ENCODE data around the gene CRIM1.

The CRIM1 gene

DNA sequence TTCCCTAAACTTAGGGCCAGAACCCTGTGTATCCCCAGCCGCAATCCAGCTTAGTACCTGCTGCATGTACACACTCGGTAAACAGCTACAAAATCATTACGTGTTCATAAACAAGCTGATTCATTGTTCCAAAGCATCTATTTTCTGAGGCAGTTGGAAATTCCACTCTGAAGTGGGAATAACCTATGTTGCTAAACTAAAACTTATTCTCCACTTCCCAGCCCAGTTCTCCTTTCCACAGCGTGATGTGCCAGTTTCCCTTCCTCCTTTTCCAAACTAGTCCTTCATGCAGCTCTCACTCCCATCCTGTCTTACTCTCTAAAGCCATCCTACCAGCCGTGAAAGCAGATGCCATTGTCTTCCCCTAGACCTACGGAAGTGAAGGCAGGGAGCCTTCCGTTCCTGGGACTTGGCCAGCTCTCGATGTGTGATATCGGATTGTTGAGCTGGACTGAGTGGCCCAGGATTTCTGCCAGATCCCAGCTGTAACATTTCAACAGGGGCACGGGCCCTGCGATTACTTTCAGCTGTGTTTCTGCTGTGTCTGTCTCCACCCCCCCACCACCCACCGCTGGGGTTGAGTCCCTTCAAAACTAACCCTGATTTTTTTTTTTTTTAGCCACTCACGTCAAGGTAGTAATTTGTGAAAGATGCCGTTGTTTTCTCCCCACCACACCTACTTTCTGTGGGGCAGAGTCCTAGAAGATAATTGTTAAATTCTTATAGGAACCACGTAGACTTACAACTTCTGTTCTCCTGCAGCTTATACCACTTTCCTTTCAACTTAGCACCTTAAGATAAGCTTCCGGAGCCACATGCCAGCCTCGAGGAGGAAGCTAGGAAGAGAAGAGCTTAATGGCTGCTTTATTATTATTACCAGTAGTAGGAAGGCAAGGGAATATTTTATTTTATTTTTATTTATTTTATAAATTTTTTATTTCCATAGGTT, 100.9 kb downstream of the CRIM1 start:
- DNase-seq (ENCODE audit: low read depth) = no peak

DNA sequence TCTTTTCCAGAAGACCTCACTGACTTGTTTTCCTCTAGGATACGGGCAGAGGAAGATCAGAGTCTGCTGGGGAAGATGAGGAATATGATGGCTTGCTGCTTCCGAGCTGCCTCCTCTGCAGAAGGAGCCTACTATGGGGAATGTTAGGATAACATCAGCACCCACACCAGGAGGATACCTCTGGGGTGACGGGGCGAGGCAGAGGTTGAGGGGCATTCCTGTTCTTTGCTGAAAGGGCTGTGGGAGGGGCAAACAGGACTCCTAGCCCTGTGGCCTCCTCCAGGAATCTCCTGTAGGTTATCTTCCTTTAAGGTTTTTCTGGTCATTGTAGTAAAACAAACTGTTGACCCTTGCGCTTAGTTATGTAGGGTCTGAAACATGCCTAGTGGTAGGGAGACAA, 102.5 kb downstream of the CRIM1 start:
- DNase-seq (ENCODE audit: low read depth) = no peak

DNA sequence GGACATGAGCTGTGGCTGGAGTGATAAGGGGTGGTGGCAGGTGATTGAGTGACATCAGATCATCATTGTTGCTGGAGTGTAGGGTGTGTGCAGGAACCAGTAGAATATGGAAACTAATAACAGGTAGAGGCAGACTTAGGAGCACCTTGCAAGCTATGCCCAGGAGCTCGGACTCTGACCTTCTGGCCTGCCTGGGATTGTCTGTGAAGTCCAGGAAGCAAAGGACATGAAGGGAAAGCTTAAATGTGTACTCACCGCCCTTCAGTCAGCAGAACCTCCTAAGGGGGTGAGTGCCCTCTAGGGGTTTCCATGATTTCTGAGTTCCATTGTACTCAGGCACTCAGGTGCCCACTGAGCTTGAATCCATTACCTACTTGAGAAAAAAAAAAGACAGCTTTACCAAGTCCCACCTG, 104.2 kb downstream of the CRIM1 start:
- no peak for DNase-seq (ENCODE audit: low read depth)

DNA sequence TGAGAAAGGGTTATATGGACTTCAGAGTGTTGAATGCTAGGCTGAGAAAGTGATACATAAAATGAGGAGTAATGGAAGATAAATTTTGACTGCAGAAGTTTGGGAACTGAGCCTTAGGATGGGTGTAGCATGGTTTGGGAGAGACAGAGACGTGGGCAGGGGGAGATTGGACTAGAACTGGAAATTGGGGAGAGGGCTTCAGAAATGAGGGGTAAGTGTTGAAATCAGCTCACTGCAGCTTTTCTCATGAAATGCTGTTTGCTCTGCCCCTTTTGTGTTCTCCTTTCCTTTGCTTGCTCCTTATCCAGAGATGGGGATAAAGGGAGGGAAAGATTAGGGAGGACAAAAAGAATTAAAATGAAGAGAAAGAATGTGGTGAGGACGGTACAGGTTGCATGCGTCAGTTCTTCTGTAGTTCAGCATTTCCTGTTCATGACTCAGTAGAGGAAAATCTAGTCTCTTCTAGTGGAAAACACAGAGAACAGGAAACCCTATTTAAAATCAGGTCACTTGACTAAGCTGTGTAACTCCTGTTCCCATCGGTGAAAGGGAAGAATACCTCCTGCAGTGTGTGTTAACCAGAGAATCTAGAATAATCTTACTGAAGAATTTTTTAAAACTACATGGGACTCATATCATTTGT, 105.6 kb downstream of the CRIM1 start:
- DNase-seq (ENCODE audit: low read depth) = no peak

DNA sequence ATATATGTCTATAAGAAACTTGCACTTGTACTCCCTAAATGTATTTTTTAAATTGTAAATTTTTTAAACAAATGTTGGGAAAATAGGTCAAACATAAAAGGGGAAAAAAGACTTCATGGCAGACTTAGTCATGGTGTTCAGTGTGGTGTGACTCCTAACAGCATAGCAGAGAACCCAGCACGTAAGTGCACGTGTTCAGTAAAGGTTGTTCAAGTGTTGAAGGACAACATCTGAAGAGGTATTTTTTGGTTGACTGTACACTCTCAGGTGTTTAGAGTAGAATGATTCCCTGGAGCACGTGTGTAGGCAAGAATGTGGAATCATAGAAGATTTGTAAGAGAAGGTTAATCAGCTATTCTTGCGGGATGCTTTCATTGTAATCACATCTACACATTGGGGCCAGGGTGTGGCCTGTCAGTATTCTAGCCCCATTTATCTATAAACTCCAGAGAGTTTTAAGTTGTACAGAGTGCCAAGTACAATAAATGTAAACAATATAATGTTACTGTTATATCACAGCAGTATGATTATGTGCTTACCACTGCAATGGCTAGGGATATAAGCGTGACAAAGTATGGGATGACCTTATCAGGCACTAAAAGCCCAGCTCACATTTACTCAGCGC, 106.8 kb downstream of the CRIM1 start:
- no peak for DNase-seq (ENCODE audit: low read depth)

DNA sequence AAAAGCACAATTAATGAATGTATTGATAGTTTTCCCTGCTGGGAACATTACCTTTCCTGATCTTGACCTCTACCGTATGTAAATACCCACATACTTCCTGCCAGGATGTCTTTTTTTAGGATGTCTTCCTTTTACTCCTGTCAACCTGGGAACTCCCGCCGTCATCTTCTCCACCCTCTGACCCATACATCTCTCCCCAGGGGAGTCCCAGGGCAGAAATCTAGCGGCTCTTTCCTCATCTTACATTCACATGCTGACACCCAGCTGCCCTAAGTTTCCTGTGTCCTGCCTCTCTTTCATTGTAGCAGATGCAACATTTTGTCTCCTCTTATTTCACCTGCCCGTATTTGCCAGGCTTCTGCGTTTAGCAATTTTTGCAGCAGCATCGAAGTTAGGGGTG, 107.8 kb downstream of the CRIM1 start:
- no peak for DNase-seq (ENCODE audit: low read depth)

DNA sequence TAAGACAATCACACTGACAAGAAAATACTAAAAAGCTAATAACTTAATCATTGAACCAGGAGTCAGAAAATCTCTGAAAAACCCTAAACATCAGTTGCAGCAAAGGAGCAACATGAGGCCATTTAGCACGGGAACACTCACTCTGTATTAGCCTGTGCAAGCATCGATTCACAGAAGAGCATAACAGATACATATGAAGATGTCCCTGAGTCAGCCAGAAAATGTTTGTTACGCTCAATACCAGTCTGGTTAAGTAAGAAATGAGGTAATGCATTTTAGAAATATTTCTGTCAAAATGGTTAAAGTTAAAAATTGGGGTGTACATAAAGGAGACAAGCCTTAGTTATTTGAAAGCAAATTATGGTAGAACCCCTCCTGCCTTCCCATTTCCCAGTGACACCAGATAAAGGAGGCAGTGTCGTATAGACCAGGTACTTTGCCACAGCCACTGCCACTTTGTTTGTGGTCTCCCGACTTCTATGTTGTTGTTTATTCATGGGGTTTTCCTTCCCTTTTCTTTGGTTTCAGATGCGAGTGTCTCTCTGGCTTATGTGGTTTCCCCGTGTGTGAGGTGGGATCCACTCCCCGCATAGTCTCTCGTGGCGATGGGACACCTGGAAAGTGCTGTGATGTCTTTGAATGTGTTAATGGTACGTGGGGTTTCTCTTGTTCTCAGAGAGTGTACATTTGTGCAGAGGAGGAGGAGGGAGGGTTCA, 108.6 kb downstream of the CRIM1 start:
- DNase-seq (ENCODE audit: low read depth) = no peak

DNA sequence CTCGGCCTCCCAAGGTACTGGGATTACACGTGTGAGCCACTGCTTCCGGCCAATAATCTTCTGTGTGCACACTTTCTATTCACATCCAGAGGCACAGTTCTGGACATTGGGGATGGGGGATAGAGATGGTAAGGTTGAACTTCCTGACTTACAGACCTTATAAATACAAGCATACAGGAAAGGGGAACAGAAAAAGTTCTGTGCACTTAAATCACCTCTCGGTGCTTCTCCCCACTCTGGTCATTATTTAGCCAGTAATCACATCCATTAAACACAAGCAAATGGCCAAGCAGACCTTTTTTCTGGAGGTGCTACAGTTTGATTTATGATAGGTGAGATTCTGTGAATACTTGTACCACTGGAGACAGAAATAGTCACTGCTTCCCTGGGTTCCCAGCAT, 110.6 kb downstream of the CRIM1 start:
- no peak for DNase-seq (ENCODE audit: low read depth)

DNA sequence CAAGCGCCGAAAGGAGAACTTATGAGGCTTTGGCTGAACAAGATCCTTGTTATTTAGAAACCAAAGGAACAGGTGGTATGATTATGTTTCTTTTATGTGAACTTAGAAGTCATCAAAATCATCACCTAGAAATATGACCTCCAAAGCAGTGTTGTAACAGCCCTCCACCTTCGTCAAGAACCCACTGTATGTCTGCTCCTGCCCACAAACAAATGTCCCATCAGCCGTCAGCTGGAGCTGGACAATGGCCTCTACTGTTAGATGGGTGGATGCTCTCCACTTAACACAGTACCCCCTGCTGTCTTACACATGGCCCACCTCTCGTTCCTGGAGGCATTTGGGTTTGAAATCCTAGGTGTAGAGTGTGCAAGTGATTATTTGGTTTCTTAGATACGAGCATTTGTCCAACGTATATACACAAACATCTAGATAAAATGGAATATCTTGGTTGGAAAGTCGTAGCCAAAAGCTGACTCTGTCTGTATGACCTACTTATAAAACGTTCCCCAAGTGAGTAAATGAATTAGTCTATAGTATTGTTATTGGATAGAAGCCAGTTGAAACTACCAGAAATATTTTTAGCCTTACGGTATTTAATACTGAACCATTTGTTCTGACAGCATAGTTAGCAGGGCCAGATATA, 113.0 kb downstream of the CRIM1 start:
- DNase-seq (ENCODE audit: low read depth) = no peak

DNA sequence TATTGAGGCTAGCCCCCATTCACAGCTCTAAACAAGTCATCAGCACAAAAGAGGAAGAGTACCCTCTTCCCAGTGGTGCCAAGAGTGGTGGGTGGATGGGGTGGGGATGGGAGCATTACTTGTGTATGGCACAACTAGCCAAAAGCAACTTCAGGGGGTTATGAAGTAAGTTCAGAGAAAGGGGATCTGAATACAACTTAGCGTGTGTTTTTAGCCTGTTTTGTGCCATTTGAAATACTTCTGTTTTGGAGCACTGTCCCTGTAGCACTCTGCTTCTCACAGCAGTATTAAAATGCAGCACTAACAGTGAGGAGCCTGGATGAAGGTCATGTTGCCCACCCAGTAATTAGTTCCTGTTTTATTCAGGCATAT, 113.5 kb downstream of the CRIM1 start:
- no peak for DNase-seq (ENCODE audit: low read depth)

DNA sequence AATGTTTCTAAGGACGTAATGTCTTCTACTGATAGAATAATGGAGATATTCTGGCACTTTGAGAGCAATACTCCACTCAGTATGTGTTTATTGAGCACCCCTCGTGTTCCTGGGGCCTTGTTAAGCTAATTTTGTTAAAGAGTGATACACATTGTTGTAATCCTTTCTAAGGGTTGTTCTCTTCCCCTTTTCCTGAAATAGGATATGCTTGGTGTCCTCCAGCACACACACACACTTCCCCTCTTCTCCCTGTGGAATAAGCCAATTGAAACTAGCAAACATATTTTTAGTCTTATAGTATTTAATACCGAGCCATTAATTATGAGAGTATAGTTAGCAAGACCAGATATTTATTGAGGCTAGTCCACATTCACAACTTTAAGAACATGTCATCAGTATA, 114.1 kb downstream of the CRIM1 start:
- DNase-seq (ENCODE audit: low read depth) = no peak

DNA sequence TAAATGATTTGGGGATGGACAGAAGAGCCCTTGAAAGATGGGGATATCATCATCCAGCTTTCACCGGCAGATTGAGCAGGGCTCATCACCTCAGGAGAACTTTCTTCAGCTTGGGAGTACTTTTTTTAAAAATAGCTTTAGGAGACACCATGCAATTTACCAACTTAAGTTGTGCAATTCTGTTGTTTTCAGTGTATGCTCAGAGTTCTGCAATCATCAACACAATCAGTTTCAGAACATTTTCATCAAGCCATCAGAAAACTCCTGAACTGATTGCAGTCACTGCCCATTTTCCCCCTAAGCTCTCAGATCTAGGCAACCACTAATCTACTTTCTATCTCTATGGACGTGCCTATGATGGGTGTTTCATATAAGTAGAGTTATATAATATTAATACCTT, 117.7 kb downstream of the CRIM1 start:
- no peak for DNase-seq (ENCODE audit: low read depth)

DNA sequence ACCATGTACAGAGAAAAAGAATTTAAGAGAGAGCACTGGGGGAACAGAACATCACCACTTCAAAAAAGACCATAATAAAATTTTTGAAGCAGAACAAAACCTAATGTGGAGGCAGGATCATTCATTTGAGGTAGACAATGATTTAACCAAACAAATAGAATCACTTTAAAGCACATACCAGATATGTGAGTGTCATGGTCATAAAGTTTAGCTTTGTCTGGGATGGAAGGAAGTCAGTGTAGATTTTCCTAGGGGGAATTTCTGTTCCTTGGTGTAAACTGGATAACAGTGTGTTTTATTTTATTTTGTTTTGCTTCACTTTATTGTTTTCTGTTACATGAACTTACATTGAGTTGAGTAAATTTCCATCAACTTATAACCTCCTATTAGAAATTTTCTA, 120.8 kb downstream of the CRIM1 start:
- DNase-seq (ENCODE audit: low read depth) = no peak

DNA sequence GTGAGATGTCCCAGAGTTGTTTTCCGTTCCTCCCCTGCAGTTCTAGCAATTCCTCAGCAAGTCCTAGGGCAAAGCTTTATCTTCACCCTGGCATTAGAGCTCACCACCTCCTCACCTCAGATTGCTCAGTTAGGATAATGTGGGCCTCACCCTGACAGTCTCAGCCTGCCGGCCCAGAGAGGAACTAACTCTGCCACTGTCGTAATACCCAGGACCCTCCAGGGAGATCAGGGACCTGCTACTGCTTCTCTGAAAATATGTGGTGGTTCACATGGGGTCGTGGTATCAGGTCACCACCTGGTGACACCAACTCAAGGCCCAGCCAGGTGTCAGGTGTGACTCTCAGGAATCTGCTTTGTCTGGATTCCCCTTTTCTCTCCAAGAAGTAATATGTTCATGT, 121.7 kb downstream of the CRIM1 start:
- no peak for DNase-seq (ENCODE audit: low read depth)

DNA sequence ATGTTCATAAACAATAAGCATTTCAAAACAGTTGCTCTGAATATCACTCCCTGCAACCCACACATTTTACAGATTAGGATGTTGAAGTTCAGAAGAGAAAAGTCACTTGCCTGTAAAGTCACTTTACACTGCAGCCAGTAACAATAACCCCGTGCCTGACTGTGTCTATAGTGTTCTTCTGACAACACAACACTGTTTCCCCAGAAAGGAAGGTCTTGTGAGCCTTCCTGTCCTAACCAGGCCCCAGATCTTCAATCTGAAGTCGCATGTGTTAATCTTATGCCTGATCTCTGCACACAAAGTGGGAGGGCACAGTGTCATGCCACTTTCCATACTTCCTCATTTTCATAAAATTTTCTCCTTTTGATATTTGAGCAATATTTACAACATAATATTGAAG, 122.2 kb downstream of the CRIM1 start:
- DNase-seq (ENCODE audit: low read depth) = no peak

DNA sequence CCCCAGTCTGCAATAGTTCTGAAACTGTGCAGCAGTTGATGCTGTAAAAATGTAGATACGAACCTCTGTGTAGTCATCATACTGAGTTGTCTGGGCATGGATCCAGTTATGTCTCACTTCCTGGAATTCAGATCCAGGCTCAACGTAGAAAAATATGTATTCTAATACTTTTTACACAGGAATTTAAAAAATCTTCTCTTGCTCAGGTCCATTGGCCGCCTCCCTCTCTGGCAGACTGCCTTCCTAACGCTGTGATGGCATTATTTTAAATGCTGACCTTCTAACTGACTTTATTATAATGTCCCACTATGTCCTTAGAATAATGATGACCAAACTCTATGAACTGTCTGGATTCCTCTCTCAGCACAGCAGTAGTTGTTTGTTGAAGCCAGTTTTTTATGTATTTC, 122.8 kb downstream of the CRIM1 start:
- DNase-seq (ENCODE audit: low read depth) = no peak

DNA sequence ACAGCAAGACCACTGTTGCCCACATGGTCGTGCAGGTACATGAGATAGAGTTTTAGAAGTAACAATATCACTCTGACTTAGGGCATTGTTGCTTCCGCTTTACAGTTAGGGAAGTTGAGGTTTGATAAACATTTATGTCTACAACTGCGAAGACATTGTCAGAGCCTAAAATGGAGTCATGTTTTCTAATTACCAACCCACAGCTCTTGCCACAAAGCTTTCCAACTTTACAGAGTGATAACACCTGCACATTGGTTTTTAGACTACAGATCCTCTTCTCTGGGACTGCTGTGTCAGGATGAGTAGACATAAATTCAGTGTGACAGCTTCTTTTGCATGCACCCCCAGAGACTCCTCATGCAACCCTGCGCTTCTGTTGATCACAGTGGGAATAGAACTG, 123.4 kb downstream of the CRIM1 start:
- DNase-seq (ENCODE audit: low read depth) = no peak

DNA sequence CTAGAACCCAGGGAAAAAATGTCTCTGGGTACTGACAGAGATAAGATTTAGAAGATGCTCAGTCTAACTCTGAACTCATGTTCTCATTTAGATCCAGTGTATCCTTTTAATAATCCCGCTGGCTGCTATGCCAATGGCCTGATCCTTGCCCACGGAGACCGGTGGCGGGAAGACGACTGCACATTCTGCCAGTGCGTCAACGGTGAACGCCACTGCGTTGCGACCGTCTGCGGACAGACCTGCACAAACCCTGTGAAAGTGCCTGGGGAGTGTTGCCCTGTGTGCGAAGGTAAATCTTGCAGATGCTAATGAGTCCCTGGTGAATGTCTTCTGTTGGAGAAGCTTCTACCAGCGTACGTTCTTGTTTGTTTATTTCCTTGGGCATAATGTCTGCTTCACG, 123.8 kb downstream of the CRIM1 start:
- DNase-seq (ENCODE audit: low read depth) = no peak

DNA sequence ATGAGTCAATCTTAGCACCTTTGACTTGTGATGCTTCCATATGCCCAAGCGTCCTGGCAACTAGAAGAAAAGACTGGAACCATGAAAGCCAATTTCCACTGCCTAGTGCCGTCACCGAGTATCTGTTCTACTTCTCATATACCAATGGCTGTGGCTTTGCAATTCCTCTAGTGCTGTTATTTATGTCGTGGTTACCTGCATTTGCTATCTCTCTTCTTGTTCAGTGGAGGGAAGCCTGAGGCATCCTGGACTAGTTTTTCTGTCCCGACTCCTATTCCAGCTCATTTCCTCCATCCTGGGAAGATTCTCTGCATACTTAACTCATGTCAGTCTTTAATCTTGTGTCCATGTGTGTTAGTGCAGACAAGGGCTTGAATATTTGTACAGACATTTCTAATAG, 124.5 kb downstream of the CRIM1 start:
- DNase-seq (ENCODE audit: low read depth) = no peak

DNA sequence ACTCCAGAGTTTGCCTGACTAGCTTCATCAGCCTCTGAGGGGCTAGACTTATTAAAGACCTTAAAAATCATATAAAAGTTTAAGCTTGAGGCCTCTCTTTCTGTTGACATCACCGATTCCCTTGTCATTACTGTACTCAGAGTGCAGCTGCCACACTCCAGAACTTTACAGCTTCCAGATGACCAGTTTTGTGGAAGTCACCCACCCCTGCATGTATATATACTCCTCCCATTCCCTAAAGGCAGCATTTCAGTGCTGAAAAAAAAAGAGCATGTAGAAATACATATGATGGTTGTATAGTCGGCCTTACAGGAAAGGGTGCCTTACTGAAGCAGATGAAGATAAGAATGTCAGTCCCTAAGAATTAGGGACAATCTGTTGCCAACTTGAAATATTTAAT, 125.1 kb downstream of the CRIM1 start:
- DNase-seq (ENCODE audit: low read depth) = no peak

DNA sequence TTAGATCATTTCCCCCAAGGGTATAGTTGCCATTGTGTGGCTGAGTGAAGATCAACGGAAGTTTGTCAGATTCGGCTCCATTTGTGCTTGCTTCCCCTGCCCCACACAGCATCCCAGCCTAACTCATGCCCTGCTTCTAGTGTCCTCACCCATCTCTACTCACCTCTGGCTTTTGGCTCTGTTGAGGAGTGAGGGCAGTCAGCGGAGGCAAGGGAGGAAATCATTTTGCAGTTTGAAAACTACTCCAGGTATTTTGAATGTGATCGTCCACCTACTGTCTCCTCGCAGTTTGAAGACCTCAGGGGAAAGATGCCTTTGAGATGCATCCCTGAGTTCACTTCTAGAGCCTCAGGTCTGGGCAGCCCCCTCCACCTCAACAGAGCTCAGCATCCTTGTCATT, 126.1 kb downstream of the CRIM1 start:
- DNase-seq (ENCODE audit: low read depth) = no peak

DNA sequence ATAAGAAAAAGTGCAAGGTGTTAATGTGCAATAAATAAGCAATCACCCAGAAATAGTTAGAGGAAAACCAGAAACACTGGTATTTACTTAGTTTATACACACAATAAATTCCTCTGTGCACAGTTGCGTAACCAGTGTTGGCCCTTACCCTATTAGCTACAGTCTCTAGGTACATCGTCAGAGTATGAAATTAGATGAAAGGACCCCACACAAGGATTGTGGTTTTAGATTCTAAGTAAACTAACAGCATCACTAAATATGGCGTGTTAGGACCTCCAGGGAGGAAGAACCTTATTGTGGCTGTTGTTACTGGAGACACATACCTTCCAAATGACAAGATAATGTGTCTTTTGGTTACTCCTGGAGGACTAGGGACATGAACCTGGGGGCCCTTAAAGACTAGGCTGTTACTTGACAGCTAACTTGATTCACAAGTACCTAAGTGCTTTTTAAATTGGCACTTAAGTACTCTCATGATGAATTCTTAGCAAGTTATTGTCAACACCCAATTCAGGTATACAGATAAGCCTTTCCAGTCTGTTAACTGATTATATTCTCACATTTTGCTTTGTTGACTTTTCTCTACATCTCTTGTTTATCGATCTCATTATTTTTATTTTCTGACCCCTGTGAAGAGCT, 127.1 kb downstream of the CRIM1 start:
- DNase-seq (ENCODE audit: low read depth) = no peak

All from activated T-cell treated with anti-CD3 and anti-CD28 coated beads for 1 hour (primary cell).